ENCODE results near the gene PDXDC1. TPM values are rescaled to one million over a fixed set of nuclear protein-coding genes. Genes with fewer than 3 reads are reported as not detected.
"Not testable (repeated sequence)": the region's sequence is repeated elsewhere in the genome, so short reads cannot be mapped to it uniquely, and the experiment has no call there.

PDXDC1 gene
- total RNA-seq, 1 donor from 2014 or later = 81.3 TPM

DNA sequence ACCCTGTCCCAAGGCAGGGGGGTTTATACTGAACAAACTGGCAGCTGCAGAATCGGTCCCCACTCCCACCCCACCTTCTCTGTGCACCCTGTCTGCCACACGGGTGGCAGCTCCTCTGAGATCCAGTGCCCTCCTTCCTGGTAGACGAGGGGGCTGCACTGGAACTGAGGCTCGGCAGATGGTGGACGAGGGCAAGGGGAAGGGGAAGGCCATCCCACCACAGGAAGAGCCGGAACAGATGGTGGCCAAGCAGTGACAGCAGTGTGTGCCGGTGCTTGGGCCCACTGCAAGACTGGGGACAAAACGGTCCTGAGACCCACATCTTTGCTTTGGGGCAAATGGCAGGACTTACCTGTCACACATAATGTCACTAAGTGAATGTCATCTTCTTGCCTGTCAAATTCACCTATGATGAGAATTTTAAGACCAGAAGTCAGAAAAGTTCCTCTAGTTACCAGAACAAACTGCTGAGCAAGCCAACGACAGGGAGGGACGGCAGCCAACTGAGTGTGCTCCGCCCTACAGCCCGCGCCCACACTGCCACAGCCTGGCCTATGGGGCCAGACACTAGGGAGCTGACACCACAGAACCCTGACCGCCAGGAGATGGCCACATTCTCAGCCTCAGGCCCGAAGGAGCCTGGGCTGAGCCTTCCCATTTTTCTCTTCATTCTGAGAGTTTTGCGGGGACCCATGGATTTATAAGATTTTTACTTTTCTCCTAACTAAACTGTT, 66.6 kb downstream of the PDXDC1 start:
- TF ChIP-seq, protein P1, sequence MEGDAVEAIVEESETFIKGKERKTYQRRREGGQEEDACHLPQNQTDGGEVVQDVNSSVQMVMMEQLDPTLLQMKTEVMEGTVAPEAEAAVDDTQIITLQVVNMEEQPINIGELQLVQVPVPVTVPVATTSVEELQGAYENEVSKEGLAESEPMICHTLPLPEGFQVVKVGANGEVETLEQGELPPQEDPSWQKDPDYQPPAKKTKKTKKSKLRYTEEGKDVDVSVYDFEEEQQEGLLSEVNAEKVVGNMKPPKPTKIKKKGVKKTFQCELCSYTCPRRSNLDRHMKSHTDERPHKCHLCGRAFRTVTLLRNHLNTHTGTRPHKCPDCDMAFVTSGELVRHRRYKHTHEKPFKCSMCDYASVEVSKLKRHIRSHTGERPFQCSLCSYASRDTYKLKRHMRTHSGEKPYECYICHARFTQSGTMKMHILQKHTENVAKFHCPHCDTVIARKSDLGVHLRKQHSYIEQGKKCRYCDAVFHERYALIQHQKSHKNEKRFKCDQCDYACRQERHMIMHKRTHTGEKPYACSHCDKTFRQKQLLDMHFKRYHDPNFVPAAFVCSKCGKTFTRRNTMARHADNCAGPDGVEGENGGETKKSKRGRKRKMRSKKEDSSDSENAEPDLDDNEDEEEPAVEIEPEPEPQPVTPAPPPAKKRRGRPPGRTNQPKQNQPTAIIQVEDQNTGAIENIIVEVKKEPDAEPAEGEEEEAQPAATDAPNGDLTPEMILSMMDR (IDR thresholded peaks at IDR 0.05; ENCODE audit: partially characterized antibody, unreplicated experiment) = no peak
- Mint-ChIP-seq H3K4me3 (ENCODE audit: unreplicated experiment) (peak overlapping the region; percentile 0), H3K27ac (ENCODE audit: unreplicated experiment) (peak overlapping the region; percentile 72), H3K4me1 (ENCODE audit: low read depth, unreplicated experiment) (peaks cover 11% of the 10 kb centered on the region), H3K36me3 (ENCODE audit: unreplicated experiment) (no peaks in the 10 kb centered on the region), H3K9me3 (ENCODE audit: unreplicated experiment) (peaks cover 4% of the 10 kb centered on the region), H3K27me3 (ENCODE audit: unreplicated experiment) (no peaks in the 10 kb centered on the region)
- DNase-seq = peak; percentile 58

DNA sequence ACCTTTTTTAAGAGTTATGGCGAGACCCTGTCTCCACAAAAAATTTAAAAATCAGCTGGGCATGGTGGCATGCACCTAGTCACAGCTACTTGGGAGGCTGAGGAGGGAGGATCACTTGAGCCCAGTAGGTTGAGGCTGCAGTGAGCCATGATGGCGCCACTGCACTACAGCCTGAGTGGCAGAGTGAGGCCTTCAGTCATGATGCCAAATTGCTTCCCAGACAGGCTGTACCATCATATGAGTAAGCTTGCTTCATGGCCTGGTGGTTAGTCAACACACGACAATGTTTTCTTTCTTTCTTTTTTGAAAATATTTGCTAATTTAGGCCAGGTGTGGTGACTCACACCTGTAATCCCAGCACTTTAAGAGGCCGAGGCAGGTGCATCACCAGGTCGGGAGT, 68.5 kb downstream of the PDXDC1 start:
- Mint-ChIP-seq H3K27me3 (ENCODE audit: unreplicated experiment) (peaks cover 3% of the 10 kb centered on the region), H3K9me3 (ENCODE audit: unreplicated experiment) (peaks cover 8% of the 10 kb centered on the region), H3K27ac (ENCODE audit: unreplicated experiment) (no peak overlapping the region), H3K36me3 (ENCODE audit: unreplicated experiment) (peaks cover 7% of the 10 kb centered on the region), H3K4me3 (ENCODE audit: unreplicated experiment) (no peak overlapping the region), H3K4me1 (ENCODE audit: low read depth, unreplicated experiment) (peaks cover 11% of the 10 kb centered on the region)
- TF ChIP-seq, protein P1 (IDR thresholded peaks at IDR 0.05; ENCODE audit: partially characterized antibody, unreplicated experiment) = no peak
- DNase-seq = no peak

DNA sequence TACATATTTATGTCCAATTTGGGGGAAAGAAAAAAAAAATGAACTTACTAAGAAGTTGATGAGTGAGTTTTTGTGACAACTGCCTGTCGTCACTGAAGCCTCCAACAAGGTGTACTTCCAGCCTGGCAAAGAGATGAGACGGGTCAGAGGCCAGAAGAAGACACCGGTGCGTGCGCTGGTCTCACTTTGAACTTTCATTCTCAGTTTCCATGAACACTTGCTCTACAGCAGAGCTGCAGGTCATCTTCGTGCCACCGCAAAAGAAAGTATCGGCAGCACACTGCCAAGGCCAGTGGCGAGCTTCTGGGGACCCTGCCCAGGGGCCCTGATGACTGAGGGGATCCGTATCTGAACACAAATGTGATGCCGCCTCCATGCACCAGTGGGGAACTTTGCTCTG, 69.5 kb downstream of the PDXDC1 start:
- H3K27me3 Mint-ChIP-seq (ENCODE audit: unreplicated experiment) = peaks cover 3% of the 10 kb centered on the region
- DNase-seq = no peak
- H3K27ac Mint-ChIP-seq (ENCODE audit: unreplicated experiment) = no peak overlapping the region
- peaks cover 8% of the 10 kb centered on the region for H3K9me3 Mint-ChIP-seq (ENCODE audit: unreplicated experiment)
- no peak overlapping the region for H3K4me3 Mint-ChIP-seq (ENCODE audit: unreplicated experiment)
- H3K36me3 Mint-ChIP-seq (ENCODE audit: unreplicated experiment) = peaks cover 7% of the 10 kb centered on the region
- peaks cover 11% of the 10 kb centered on the region for H3K4me1 Mint-ChIP-seq (ENCODE audit: low read depth, unreplicated experiment)
- TF ChIP-seq, protein P1 (IDR thresholded peaks at IDR 0.05; ENCODE audit: partially characterized antibody, unreplicated experiment) = no peak

DNA sequence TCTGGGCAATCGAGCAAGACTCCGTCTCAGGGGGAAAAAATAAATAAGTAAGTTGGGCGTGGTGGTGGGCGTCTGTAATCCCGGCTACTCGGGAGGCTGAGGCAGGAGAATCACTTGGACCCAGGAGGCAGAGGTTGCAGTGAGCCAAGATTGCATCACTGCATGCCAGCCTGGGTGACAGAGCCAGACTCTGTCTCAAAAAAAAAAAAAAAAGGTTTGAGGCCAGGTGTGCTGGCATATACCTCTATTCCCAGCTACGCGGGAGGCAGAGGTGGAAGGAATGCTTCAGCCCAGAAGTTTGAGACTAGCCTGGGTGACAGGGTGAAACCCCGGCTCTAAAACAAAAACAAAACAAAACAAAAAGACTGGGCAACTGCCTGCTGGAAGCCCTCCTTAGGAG, 70.4 kb downstream of the PDXDC1 start:
- H3K27me3 Mint-ChIP-seq (ENCODE audit: unreplicated experiment); H3K4me3 Mint-ChIP-seq (ENCODE audit: unreplicated experiment); H3K36me3 Mint-ChIP-seq (ENCODE audit: unreplicated experiment); H3K27ac Mint-ChIP-seq (ENCODE audit: unreplicated experiment); H3K9me3 Mint-ChIP-seq (ENCODE audit: unreplicated experiment); DNase-seq: not testable (repeated sequence)
- H3K4me1 Mint-ChIP-seq (ENCODE audit: low read depth, unreplicated experiment) = peaks cover 11% of the 10 kb centered on the region

DNA sequence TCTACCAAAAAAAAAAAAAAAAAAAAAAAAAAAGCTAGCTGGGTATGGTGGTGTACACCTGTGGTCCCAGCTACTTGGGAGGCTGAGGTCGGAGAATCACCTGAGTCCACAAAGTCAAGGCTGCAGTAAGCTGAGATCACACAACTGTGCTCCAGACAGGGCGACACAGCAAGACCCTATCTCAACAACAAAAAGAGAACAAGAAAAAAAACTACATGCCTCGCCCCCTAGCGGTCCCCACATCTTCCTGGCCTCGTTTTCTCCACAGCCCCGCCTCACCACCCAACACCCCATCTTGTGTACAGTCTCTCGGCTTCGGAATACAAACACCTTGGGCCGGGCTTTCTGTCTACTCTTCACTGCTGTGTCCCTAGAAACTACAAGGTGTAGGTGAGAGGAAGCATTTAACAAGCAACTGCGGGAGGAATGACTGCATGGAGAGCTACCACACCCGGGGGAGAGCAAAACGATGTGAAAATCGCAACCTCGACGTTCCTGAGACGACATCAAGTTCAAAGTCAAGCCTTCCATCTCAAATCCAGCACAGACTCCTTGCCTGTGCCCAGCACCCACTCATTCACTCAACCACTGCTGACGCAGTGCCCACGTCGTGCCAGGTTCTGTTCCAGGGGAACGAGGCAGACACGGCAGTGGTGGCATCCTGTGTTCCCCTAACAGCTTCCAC, 72.0 kb downstream of the PDXDC1 start:
- Mint-ChIP-seq H3K9me3 (ENCODE audit: unreplicated experiment) (peaks cover 5% of the 10 kb centered on the region), H3K4me1 (ENCODE audit: low read depth, unreplicated experiment) (peaks cover 2% of the 10 kb centered on the region), H3K27me3 (ENCODE audit: unreplicated experiment) (peaks cover 3% of the 10 kb centered on the region), H3K36me3 (ENCODE audit: unreplicated experiment) (peaks cover 7% of the 10 kb centered on the region), H3K4me3 (ENCODE audit: unreplicated experiment) (no peak overlapping the region), H3K27ac (ENCODE audit: unreplicated experiment) (no peak overlapping the region)
- TF ChIP-seq, protein P1 (IDR thresholded peaks at IDR 0.05; ENCODE audit: partially characterized antibody, unreplicated experiment) = no peak
- DNase-seq = no peak
